HG03460 (cell line): ENCODE measurements around the gene ALPG.
"Not testable (repeated sequence)": the region's sequence is repeated elsewhere in the genome, so short reads cannot be mapped to it uniquely, and the experiment has no call there.

Experiments
- ATAC-seq: cut with Tn5 transposase; IDR thresholded peaks from one replicate; pipeline ENCODE4 v1.9.1; 2021; ENCODE audit not compliant: unreplicated experiment

ALPG gene

GRCh38 chr2:232418466-232419244 lies 12.0 kb downstream of the ALPG start:
- ATAC-seq, result no peak

GRCh38 chr2:232419245-232420072 lies 12.8 kb downstream of the ALPG start:
- no peak for ATAC-seq

- ATAC-seq, result no peak
These were observed 13.4 kb downstream of the ALPG start for GRCh38 chr2:232420073-232420454.

GRCh38 chr2:232420463-232421188 lies 14.0 kb downstream of the ALPG start:
- ATAC-seq, result no peak

- ATAC-seq, result no peak
These were observed 14.6 kb downstream of the ALPG start for GRCh38 chr2:232421189-232421785.

- no peak for ATAC-seq
These were observed 15.4 kb downstream of the ALPG start for GRCh38 chr2:232422051-232422450.

- ATAC-seq, result not testable (repeated sequence)
These were observed 16.4 kb downstream of the ALPG start for GRCh38 chr2:232422996-232423395.

GRCh38 chr2:232423407-232423806 lies 16.8 kb downstream of the ALPG start:
- not testable (repeated sequence) for ATAC-seq

- ATAC-seq, result no peak
These were observed 25.3 kb downstream of the ALPG start for GRCh38 chr2:232431705-232432590.

GRCh38 chr2:232432598-232433184 lies 26.0 kb downstream of the ALPG start:
- no peak for ATAC-seq

GRCh38 chr2:232433622-232434021 lies 27.0 kb downstream of the ALPG start:
- ATAC-seq, result not testable (repeated sequence)

GRCh38 chr2:232434091-232434490 lies 27.4 kb downstream of the ALPG start:
- no peak for ATAC-seq

- ATAC-seq, result no peak
These were observed 28.1 kb downstream of the ALPG start for GRCh38 chr2:232434563-232435374.

GRCh38 chr2:232435375-232435648 lies 28.7 kb downstream of the ALPG start:
- no peak for ATAC-seq

GRCh38 chr2:232435805-232436204 lies 29.2 kb downstream of the ALPG start:
- ATAC-seq, result no peak

GRCh38 chr2:232436381-232437194 lies 29.9 kb downstream of the ALPG start:
- ATAC-seq, result no peak

- ATAC-seq, result no peak
These were observed 30.5 kb downstream of the ALPG start for GRCh38 chr2:232437195-232437571.

- no peak for ATAC-seq
These were observed 31.4 kb downstream of the ALPG start for GRCh38 chr2:232438091-232438490.
